Left renal pelvis (tissue), 4 donors: Measurements from ENCODE around the gene SH3TC1. TPM values are rescaled to one million over a fixed set of nuclear protein-coding genes. Genes with fewer than 3 reads are reported as not detected.

ENCODE experiments used
- DNase-seq, 4 donors: peaks; one replicate each; pipeline ENCODE4 v3.0.0-alpha.2; 2013; ENCODE audit warnings: low read depth in 4 of 4, low spot score in 3 of 4
- polyA plus RNA-seq, 4 donors: library from polyadenylated mRNA; unstranded; fragments of 120-200 nt; gene quantifications; one replicate each; pipeline ENCODE4 v1.2.1, GENCODE V29; 2013; ENCODE audit not compliant: insufficient read length in 4 of 4

Gene SH3TC1
- polyA plus RNA-seq, 4 donors: 5.3 to 28.7 (median 22.9) TPM

- no peak for DNase-seq
Observed at GRCh38 chr4:8212622-8213021, 13.5 kb downstream of the SH3TC1 start.

GRCh38 chr4:8213121-8213520 is 14.0 kb downstream of the SH3TC1 start:
- DNase-seq: no peak

- no peak for DNase-seq
Observed at GRCh38 chr4:8214136-8214535, 15.0 kb downstream of the SH3TC1 start.

- DNase-seq: peak in 1 of 4 donors; percentile 65
Observed at GRCh38 chr4:8215001-8215427, 15.9 kb downstream of the SH3TC1 start.

- DNase-seq: no peak
Observed at GRCh38 chr4:8215641-8216442, 16.8 kb downstream of the SH3TC1 start.

- DNase-seq: no peak
Observed at GRCh38 chr4:8216443-8217245, 17.6 kb downstream of the SH3TC1 start.

- DNase-seq: no peak
Observed at GRCh38 chr4:8217246-8217511, 18.1 kb downstream of the SH3TC1 start.

- DNase-seq: no peak
Observed at GRCh38 chr4:8217871-8218270, 18.8 kb downstream of the SH3TC1 start.

GRCh38 chr4:8218371-8219031 is 19.4 kb downstream of the SH3TC1 start:
- DNase-seq: no peak

GRCh38 chr4:8219236-8219635 is 20.1 kb downstream of the SH3TC1 start:
- DNase-seq: no peak

GRCh38 chr4:8220661-8221450 is 21.8 kb downstream of the SH3TC1 start:
- no peak for DNase-seq

- DNase-seq: no peak
Observed at GRCh38 chr4:8221476-8221875, 22.4 kb downstream of the SH3TC1 start.

GRCh38 chr4:8221985-8222384 is 22.9 kb downstream of the SH3TC1 start:
- DNase-seq: no peak

GRCh38 chr4:8222609-8223388 is 23.7 kb downstream of the SH3TC1 start:
- DNase-seq: no peak

GRCh38 chr4:8224267-8224974 is 25.3 kb downstream of the SH3TC1 start:
- DNase-seq: no peak

GRCh38 chr4:8224975-8225625 is 26.0 kb downstream of the SH3TC1 start:
- DNase-seq: no peak

GRCh38 chr4:8225706-8226443 is 26.8 kb downstream of the SH3TC1 start:
- no peak for DNase-seq

- no peak for DNase-seq
Observed at GRCh38 chr4:8227201-8227770, 28.2 kb downstream of the SH3TC1 start.
